ENCODE measurements around the gene RASA3.

- TF ChIP-seq CTCF (conservative IDR thresholded peaks at IDR 0.05) (no peak), EZH2 (IDR thresholded peaks at IDR 0.05; ENCODE audit: low read depth) (no peak)
These were observed 4.2 kb upstream of the RASA3 start for GRCh38 chr13:114136576-114136975.
